CD4-positive, alpha-beta T cell treated with Interleukin-12 subunit alpha and Interleukin-12 subunit beta, for 1 hour (primary cell): Measurements from ENCODE around the gene C9orf72.

Source experiments
- DNase-seq: peaks from one replicate; pipeline ENCODE4 v3.0.0-alpha.2; 2020

Gene C9orf72

GRCh38 chr9:27537756-27538155, 35.5 kb downstream of the C9orf72 start:
- DNase-seq = no peak

- DNase-seq = no peak
Observed at GRCh38 chr9:27537027-27537435, 36.2 kb downstream of the C9orf72 start.

GRCh38 chr9:27536168-27536567, 37.1 kb downstream of the C9orf72 start:
- no peak for DNase-seq

- no peak for DNase-seq
Observed at GRCh38 chr9:27535701-27536118, 37.6 kb downstream of the C9orf72 start.

- no peak for DNase-seq
Observed at GRCh38 chr9:27534658-27535209, 38.5 kb downstream of the C9orf72 start.

- DNase-seq = no peak
Observed at GRCh38 chr9:27534131-27534530, 39.1 kb downstream of the C9orf72 start.

- DNase-seq = no peak
Observed at GRCh38 chr9:27533311-27533710, 40.0 kb downstream of the C9orf72 start.

GRCh38 chr9:27532046-27532445, 41.2 kb downstream of the C9orf72 start:
- no peak for DNase-seq

GRCh38 chr9:27530915-27531755, 42.1 kb downstream of the C9orf72 start:
- DNase-seq = no peak

- DNase-seq = peak; percentile 74
Observed at GRCh38 chr9:27529316-27530278, 43.7 kb downstream of the C9orf72 start, which contains the start of gene MOB3B. MOB3B (minus strand) TSS chr9:27529814; CDS start chr9:27455550, 74,264 bp downstream.

GRCh38 chr9:27528886-27529315, 44.4 kb downstream of the C9orf72 start:
- DNase-seq = peak; percentile 43

GRCh38 chr9:27528076-27528885, 45.0 kb downstream of the C9orf72 start:
- DNase-seq = peak; percentile 44

GRCh38 chr9:27527702-27528075, 45.6 kb downstream of the C9orf72 start:
- no peak for DNase-seq

- no peak for DNase-seq
Observed at GRCh38 chr9:27524236-27524635, 49.0 kb downstream of the C9orf72 start, which contains the start of gene IFNK. IFNK (plus strand) TSS chr9:27524290; CDS start chr9:27524337, 47 bp downstream.

- DNase-seq = no peak
Observed at GRCh38 chr9:27523141-27523540, 50.1 kb downstream of the C9orf72 start.

GRCh38 chr9:27520986-27521385, 52.3 kb downstream of the C9orf72 start:
- no peak for DNase-seq

GRCh38 chr9:27519466-27520465, 53.5 kb downstream of the C9orf72 start:
- no peak for DNase-seq

- no peak for DNase-seq
Observed at GRCh38 chr9:27518809-27519208, 54.5 kb downstream of the C9orf72 start.

GRCh38 chr9:27518006-27518405, 55.3 kb downstream of the C9orf72 start:
- DNase-seq = no peak

GRCh38 chr9:27514551-27514950, 58.7 kb downstream of the C9orf72 start:
- no peak for DNase-seq

- no peak for DNase-seq
Observed at GRCh38 chr9:27511771-27512170, 61.5 kb downstream of the C9orf72 start.
